RPMI8226 (cell line): ENCODE measurements around the gene FRK.
"Not testable (repeated sequence)": the region's sequence is repeated elsewhere in the genome, so short reads cannot be mapped to it uniquely, and the experiment has no call there.

Experiments used
- DNase-seq: peaks from one replicate; pipeline ENCODE4 v3.0.0-alpha.2; 2015

FRK gene, protein sequence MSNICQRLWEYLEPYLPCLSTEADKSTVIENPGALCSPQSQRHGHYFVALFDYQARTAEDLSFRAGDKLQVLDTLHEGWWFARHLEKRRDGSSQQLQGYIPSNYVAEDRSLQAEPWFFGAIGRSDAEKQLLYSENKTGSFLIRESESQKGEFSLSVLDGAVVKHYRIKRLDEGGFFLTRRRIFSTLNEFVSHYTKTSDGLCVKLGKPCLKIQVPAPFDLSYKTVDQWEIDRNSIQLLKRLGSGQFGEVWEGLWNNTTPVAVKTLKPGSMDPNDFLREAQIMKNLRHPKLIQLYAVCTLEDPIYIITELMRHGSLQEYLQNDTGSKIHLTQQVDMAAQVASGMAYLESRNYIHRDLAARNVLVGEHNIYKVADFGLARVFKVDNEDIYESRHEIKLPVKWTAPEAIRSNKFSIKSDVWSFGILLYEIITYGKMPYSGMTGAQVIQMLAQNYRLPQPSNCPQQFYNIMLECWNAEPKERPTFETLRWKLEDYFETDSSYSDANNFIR

GRCh38 chr6:116060572-116061283, at the start of gene FRK:
FRK (minus strand) TSS chr6:116060891; CDS start chr6:116060311, 580 bp downstream.
- peak; percentile 15 for DNase-seq

GRCh38 chr6:116108836-116109235, 48.1 kb upstream of the FRK start:
- DNase-seq = no peak

GRCh38 chr6:116106146-116106545, 45.5 kb upstream of the FRK start:
- DNase-seq = no peak

DNA sequence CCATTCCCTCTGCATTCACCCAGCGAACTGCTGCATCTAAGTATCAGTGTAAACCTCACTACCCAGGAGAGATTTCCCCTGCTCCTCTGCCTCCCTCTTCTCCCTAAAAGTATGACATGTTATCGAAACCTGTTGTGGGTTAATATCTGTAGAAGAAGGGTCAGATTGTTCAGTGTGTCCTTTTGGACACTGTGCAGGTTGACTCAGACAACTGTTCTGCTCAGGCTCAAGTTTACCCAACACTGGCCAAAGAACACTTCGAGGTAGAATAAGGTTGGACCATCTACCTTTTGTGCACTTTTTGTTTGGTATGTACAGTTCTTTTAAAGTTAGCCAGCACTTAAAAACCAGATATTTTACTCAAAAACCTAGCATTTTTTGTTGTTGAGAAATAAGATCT, 44.6 kb upstream of the FRK start:
- DNase-seq = no peak

- no peak for DNase-seq
Measured at GRCh38 chr6:116104636-116105035, 43.9 kb upstream of the FRK start.

DNA sequence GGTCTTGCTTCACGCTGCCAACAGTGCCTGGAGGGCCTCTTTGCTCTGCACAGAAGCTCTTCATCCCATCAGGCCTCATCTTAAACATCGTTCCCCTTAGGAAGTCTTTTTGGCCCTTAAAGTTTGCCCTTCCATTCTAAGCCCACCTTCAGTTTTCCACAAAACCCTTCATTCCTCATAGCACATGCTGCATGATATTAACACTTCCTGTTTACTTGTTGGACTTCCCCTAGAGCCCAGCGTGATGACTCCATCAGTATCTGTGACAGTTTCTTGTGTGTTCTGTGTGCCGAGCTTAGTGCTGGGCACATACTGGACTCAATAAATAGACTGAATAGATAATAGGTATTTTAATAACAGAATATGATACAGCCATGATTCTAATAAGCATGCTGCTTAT, 42.2 kb upstream of the FRK start:
- no peak for DNase-seq

GRCh38 chr6:116101790-116102189, 41.1 kb upstream of the FRK start:
- no peak for DNase-seq

DNA sequence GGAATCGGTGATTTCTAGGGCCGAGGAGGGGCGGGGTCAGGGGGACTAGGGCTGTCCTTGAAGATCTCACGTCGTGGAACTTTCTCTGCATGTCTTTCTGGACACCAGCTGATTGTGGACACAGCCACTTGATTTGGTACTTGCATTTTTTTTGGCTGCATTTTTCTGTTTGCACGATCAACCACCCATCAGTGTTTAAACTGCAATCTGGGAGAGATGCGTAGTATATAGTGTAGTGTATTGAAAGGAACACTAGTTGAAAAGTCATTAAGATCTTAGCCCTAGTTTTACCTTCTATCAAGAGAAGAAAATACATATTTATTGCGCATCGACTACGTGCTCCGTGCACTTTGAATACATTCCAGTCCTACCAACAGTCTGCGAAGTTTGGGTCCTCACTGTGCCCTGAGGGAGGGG, 40.6 kb upstream of the FRK start:
- no peak for DNase-seq

DNA sequence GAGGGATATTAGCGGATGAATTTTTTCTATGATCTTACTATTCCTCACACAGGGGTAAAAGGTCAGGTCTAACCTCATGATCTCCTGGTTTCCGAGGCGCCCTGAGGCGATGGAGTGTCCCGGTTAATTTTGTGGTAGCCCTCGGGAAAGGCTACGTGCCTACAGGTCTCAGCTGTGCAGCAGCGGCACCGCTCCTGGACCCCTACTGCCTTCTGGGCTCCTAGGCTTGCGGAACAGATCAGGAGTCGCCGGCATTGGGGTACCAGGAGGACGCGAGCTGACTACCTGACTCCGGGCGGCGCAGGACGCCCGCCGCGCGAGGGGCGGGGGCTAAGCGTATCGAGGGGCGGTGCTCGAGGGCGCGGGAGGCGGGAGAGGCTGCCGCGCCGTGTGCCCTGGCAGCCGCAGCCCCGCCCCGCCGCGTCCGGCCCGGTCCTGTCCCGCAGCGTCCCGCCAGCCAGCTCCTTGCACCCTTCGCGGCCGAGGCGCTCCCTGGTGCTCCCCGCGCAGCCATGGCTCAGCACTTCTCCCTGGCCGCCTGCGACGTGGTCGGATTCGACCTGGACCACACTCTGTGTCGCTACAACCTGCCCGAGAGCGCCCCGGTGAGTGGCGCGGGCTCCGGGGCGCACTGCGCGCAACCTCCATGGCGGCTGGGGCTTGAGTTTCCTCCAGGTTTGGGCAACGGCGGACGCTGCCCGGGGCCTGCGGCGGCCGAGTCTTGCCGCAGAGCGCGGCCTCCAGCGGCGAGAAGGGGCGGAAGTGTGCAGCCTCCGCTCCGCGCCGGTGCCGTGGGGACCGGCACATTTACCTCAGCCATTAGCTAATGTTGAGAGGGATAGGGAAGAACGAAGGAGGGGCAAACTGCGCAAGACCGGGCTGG, 40.0 kb upstream of the FRK start, which contains the start of gene NT5DC1:
Gene NT5DC1 (plus strand): TSS at position 435 of the 883 bp plus-strand sequence. CDS start 78 bp downstream, at position 513.
- peak; percentile 89 for DNase-seq

GRCh38 chr6:116099036-116099435, 38.3 kb upstream of the FRK start:
- DNase-seq = no peak

GRCh38 chr6:116096979-116097816, 36.5 kb upstream of the FRK start:
- DNase-seq = no peak

DNA sequence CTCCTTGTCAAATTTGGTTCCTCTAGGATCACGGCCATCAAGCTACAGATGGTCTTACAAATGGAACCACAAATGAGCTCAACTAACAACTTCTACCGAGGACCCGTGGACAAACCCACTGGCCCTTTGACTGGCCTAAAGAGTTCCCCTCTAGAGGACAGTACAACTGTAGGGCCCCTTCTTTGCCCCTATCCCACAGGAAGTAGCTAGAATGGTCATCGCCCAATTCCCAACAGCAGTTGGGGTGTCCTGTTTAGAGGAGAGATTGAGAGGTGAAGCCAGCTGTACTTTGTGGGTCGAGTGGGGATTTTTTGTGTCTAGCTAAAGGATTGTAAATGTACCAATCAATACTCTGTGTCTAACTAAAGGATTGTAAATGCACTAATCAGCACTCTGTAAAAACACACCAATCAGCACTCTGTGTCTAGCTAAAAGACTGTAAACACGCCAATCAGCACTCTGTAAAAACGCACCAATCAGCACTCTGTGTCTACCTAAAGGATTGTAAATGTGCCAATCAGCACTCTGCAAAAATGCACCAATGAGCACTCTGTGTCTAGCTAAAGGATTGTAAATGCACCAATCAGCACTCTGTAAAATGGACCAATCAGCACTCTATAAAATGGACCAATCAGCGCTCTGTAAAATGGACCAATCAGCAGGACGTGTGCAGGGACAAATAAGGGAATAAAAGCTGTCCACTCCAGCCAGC, 35.5 kb upstream of the FRK start:
- not testable (repeated sequence) for DNase-seq

DNA sequence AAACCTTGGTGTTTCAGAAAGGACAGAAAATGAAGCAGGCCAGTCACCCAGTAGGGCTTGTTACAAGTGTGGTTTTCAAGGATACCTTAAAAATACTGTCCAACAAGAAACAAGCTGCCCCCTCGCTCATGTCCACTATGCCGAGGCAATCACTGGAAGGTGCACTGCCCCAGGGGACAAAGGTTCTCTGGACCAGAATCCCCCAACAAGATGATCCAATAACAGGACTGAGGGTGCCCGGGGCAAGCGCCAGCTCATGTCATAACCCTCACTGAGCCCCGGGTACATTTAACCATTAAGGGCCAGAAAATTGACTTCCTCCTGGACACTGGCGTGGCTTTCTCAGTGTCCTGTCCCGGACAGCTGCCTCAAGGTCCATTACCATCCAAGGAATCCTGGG, 33.4 kb upstream of the FRK start:
- no peak for DNase-seq

GRCh38 chr6:116090251-116090650, 29.6 kb upstream of the FRK start:
- no peak for DNase-seq

DNA sequence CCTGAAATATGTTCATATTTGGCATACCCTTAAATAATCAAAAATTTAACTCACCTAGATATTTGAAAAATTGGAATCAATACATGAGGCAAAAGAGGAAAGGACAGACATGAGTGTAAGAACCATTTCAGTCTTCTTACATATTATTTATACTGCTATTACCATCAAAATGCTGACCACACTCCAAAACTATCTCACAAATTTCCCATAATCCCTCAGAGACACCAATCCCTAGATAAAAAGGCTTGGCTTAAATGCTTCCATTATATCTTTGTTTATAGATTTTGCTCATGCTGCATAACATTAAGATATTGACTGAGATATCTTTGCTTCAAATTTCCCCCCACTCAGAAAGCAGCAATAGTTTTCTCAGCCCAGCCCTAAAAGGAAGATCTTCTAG, 28.3 kb upstream of the FRK start:
- DNase-seq = no peak

GRCh38 chr6:116087437-116088027, 26.8 kb upstream of the FRK start:
- DNase-seq = peak; percentile 5

GRCh38 chr6:116084284-116084683, 23.6 kb upstream of the FRK start:
- no peak for DNase-seq

GRCh38 chr6:116083052-116083451, 22.4 kb upstream of the FRK start:
- no peak for DNase-seq

DNA sequence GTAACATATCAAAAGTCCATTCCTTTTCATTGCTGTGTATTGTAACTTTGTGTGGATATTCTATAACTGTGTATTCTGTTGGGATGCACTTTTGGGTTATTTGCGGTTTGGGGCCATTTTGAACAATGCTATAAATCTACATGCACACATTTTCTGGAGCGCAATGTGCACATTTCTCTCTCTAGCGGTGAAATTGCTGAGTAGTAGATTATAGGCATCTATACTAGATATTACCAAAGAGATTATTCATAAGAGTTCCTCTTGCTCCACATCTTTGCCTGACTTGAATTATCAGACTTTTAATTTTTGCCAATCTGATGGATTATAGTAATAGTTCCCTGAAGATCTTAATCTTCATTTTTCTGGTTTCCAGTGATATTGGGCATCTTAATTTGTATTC, 18.3 kb upstream of the FRK start:
- DNase-seq = no peak

DNA sequence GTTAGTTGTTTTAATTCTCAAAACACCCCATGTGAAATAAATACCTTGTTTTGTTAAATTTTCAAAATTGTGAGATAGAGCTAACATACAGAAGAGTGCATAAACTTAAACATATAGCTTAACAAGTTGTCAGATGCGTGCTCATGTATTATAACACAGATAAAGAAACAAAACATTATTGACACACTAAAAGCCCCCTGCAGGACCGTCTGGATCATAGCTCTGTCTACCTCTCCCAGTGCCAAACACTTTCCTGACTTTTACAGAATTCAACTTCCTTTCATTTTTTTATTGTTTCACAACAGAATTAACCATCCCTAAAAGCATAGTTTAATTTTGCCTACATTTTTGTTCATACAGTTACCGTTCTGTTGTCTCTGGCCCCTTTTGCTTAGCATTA, 17.8 kb upstream of the FRK start:
- DNase-seq = no peak
